HepG2 (cell line): Measurements from ENCODE around the gene FKBP8. TPM values are rescaled to one million over a fixed set of nuclear protein-coding genes. Genes with fewer than 3 reads are reported as not detected.

Experiments used
- ATAC-seq: fragments of 200-7000 bp; cut with Tn5 transposase; 3 replicates; pipeline ENCODE4 v1.9.1; 2020; ENCODE audit warnings: mild to moderate bottlenecking, moderate library complexity
- BruUV-seq: library from RNA; stranded (reverse); fragments of 400-500 nt; replicated peaks from 2 replicates; lab custom pipeline; 2021; lab: Mats Ljungman, UMichigan
- CTCF ChIA-PET: fragments of 300-600 bp; formaldehyde crosslinking; extraction: SDS; loops from one replicate; lab custom pipeline; 2021; ENCODE audit warnings: low total read pairs, inconsistent platforms, low intra/inter-chr PET ratio; lab: Yijun Ruan, JAX
- POLR2A ChIA-PET: fragments of 350-600 bp; sonication (Branson Sonifier 250); formaldehyde crosslinking; loops from one replicate; lab custom pipeline; 2020; ENCODE audit warnings: antibody characterized with exemption, inconsistent platforms; lab: Yijun Ruan, JAX
- DNase-seq: peaks from one replicate; pipeline ENCODE4 v3.0.0-alpha.2; 2015; ENCODE audit warnings: low spot score
- FAIRE-seq: peaks from 3 replicates; lab custom pipeline; 2011; peaks lifted over from hg19 to GRCh38; lab: Jason Lieb, UNC
- H2AFZ ChIP-seq: one replicate; pipeline ENCODE4 v1.6.1; 2011; ENCODE audit warnings: low read length, inconsistent platforms
- H3K27ac ChIP-seq: fragments of 300-600 bp; 3 replicates; pipeline ENCODE4 v1.8.0; 2011; ENCODE audit warnings: mixed run types, mild to moderate bottlenecking, mixed read lengths, low read length, inconsistent platforms; ENCODE audit not compliant: insufficient read depth; ENCODE audit errors: extremely low read length
- H3K27me3 ChIP-seq, 2 experiments: fragments of 200-600 bp in 1 of 2; 2 replicates in 1 of 2; 3 replicates in 1 of 2; pipeline versions ENCODE4 v1.6.0 to v1.8.0; 2011; ENCODE audit warnings: low read length in 2 of 2, mild to moderate bottlenecking in 2 of 2, moderate library complexity in 2 of 2, inconsistent platforms in 1 of 2; ENCODE audit not compliant: insufficient read depth in 2 of 2, control insufficient read depth in 1 of 2
- H3K36me3 ChIP-seq, 2 experiments: fragments of 200-600 bp in 1 of 2; replicated peaks in 1 of 2; 2 replicates in 1 of 2; 3 replicates in 1 of 2; pipeline versions ENCODE4 v1.5.1 to v1.8.0; 2011; ENCODE audit warnings: low read length in 2 of 2, inconsistent platforms in 1 of 2; ENCODE audit not compliant: insufficient read depth in 2 of 2, control insufficient read depth in 1 of 2
- H3K4me1 ChIP-seq: 2 replicates; pipeline ENCODE4 v1.5.1; 2012; ENCODE audit warnings: low read length, inconsistent platforms; ENCODE audit not compliant: insufficient read depth
- H3K4me2 ChIP-seq: 2 replicates; pipeline ENCODE4 v1.6.0; 2011; ENCODE audit warnings: low read depth, low read length, inconsistent platforms
- H3K4me3 ChIP-seq, 3 experiments: fragments of 200-600 bp in 1 of 3; sonication (generic), shearing (Covaris generic) in 1 of 3; replicated peaks in 1 of 3; 2 replicates each; pipeline ENCODE4 v1.5.1; 2011 to 2016; ENCODE audit warnings: low read length in 3 of 3, inconsistent platforms in 2 of 3, low read depth in 2 of 3, mild to moderate bottlenecking in 2 of 3, control low read depth in 1 of 3, mixed read lengths in 1 of 3; ENCODE audit not compliant: insufficient read depth in 1 of 3
- H3K79me2 ChIP-seq: one replicate; pipeline ENCODE4 v1.6.1; 2011; ENCODE audit warnings: low read length, inconsistent platforms; ENCODE audit not compliant: insufficient read depth
- H3K9ac ChIP-seq: 2 replicates; pipeline ENCODE4 v1.6.0; 2011; ENCODE audit warnings: mild to moderate bottlenecking, low read depth, low read length, inconsistent platforms; ENCODE audit not compliant: insufficient read depth
- H3K9me3 ChIP-seq: 2 replicates; pipeline ENCODE4 v1.5.1; 2012; ENCODE audit warnings: mild to moderate bottlenecking, low read length
- H4K20me1 ChIP-seq: 2 replicates; pipeline ENCODE4 v1.6.0; 2011; ENCODE audit warnings: inconsistent platforms, mild to moderate bottlenecking, low read length, moderate library complexity; ENCODE audit not compliant: insufficient read depth
- CREB1 ChIP-seq, 2 experiments: fragments of 450-650 bp in 1 of 2; IDR thresholded peaks; 2 replicates each; pipeline ENCODE4 v1.6.1; 2016 to 2017; ENCODE audit warnings: control low read depth in 1 of 2, mild to moderate bottlenecking in 1 of 2, missing compliant biosample characterization in 1 of 2, missing genetic modification characterization in 1 of 2
- EP300 ChIP-seq, 3 experiments: sonication (generic) in 1 of 3; formaldehyde crosslinking in 1 of 3; IDR thresholded peaks; 2 replicates each; pipeline versions ENCODE4 v1.5.1 to v1.6.1; 2011 to 2020; ENCODE audit warnings: low read depth in 2 of 3, low read length in 2 of 3, borderline replicate concordance in 1 of 3, improper control_type of control experiment in 1 of 3, mild to moderate bottlenecking in 1 of 3, missing genetic modification reagents in 1 of 3, moderate library complexity in 1 of 3
- IRF9 ChIP-seq: sonication (generic); formaldehyde crosslinking; IDR thresholded peaks from 2 replicates; pipeline ENCODE4 v1.8.0; 2022; ENCODE audit warnings: missing genetic modification reagents, mild to moderate bottlenecking, borderline replicate concordance
- MIER3 ChIP-seq: IDR thresholded peaks from 2 replicates; pipeline ENCODE4 v1.6.1; 2016; ENCODE audit warnings: missing compliant biosample characterization, borderline replicate concordance
- PHF20 ChIP-seq: sonication (generic); formaldehyde crosslinking; IDR thresholded peaks from 2 replicates; pipeline ENCODE4 v1.5.0; 2020; ENCODE audit warnings: mild to moderate bottlenecking, missing genetic modification reagents
- TAF1 ChIP-seq: sonication (generic); formaldehyde crosslinking; IDR thresholded peaks from 2 replicates; pipeline ENCODE4 v1.4.0; 2020; ENCODE audit warnings: missing genetic modification reagents
- TBP ChIP-seq: sonication (generic); formaldehyde crosslinking; IDR thresholded peaks from 2 replicates; pipeline ENCODE4 v1.5.0; 2020; ENCODE audit warnings: missing genetic modification reagents
- TCF12 ChIP-seq, 2 experiments: fragments of 450-650 bp in 1 of 2; sonication (generic) in 1 of 2; formaldehyde crosslinking in 1 of 2; IDR thresholded peaks; 2 replicates each; pipeline versions ENCODE4 v1.6.1 to v1.8.0; 2017 to 2022; ENCODE audit warnings: antibody characterized with exemption in 1 of 2, mild to moderate bottlenecking in 1 of 2, missing genetic modification reagents in 1 of 2, moderate library complexity in 1 of 2
- ZMAT3 ChIP-seq: sonication (generic); formaldehyde crosslinking; conservative IDR thresholded peaks from 2 replicates; pipeline ENCODE4 v1.7.0; 2021; ENCODE audit warnings: missing genetic modification reagents
- ZNF362 ChIP-seq: sonication (generic); formaldehyde crosslinking; IDR thresholded peaks from 2 replicates; pipeline ENCODE4 v1.4.0; 2020; ENCODE audit warnings: missing genetic modification reagents, mild to moderate bottlenecking, borderline replicate concordance
- ZNF878 ChIP-seq: sonication (generic); formaldehyde crosslinking; IDR thresholded peaks from 2 replicates; pipeline ENCODE4 v1.8.1; 2023; ENCODE audit warnings: mild to moderate bottlenecking, missing genetic modification reagents, moderate library complexity
- WGBS: methylation state at CpG from one replicate; pipeline ENCODE4 v1.1.6; 2017; ENCODE audit warnings: low lambda C conversion rate; 5-methylcytosine and 5-hydroxymethylcytosine counted together
- in situ Hi-C: cut with HindIII; loops from 2 replicates; pipeline ENCODE4 v1.10.0; 2017; ENCODE audit warnings: low pct_unique_long_range_greater_than_20kb; ENCODE audit not compliant: extremely low pct_ligation_motif_present
- intact Hi-C: fragments of 100-400 bp; cut with micrococcal nuclease; formaldehyde crosslinking; loops from one replicate; pipeline ENCODE4 v1.10.0; 2022; ENCODE audit not compliant: unreplicated experiment
- polyA plus RNA-seq, 8 experiments: library from polyadenylated mRNA; depleted of rRNA in 3 of 8; stranded (reverse) in 7 of 8; unstranded in 1 of 8; fragments of >200 nt; fragmentation: Illumina TruSeq in 4 of 8; extraction: Trizol in 4 of 8; gene quantifications; 2 replicates each; pipeline versions ENCODE4 v1.2.1 to v1.2.3, GENCODE V29; 2011 to 2016; ENCODE audit warnings: low read depth in 4 of 8, missing spikeins in 1 of 8, mixed read lengths in 1 of 8; ENCODE audit not compliant: insufficient read depth in 1 of 8
- total RNA-seq, 5 experiments: library from RNA; depleted of rRNA; stranded (reverse); fragments of >200 nt; fragmentation: Illumina TruSeq; extraction: Trizol; gene quantifications; 2 replicates each; pipeline ENCODE4 v1.2.3, GENCODE V29; 2016; ENCODE audit warnings: low read depth in 1 of 5
- TF ChIP-seq, protein P1 (sequence below): IDR thresholded peaks from 2 replicates; pipeline ENCODE4 v1.6.1; 2016; ENCODE audit warnings: low read depth, borderline replicate concordance
- TF ChIP-seq, protein P2 (sequence below): IDR thresholded peaks from 2 replicates; pipeline ENCODE4 v1.6.1; 2016; ENCODE audit warnings: mild to moderate bottlenecking
- TF ChIP-seq, protein P3 (sequence below): IDR thresholded peaks from 2 replicates; pipeline ENCODE4 v1.6.1; 2016; ENCODE audit warnings: missing biosample characterization, missing genetic modification reagents, low read depth

FKBP8 gene
- total and polyA plus RNA-seq, 2 of the 13 experiments (the other 11 are each of a cell fraction or from before 2014, with no cell fraction given): 81.7 to 93.9 TPM

GRCh38 chr19:18519962-18520847, 23.2 kb downstream of the FKBP8 start:
- intact Hi-C loops (loop anchor here (5.0 to 10.0 kb wide), 2 partner anchors 33 to 235 kb away; partner anchors contain the start of gene JUND), in situ Hi-C loops (loop anchor here (10.0 kb wide), 1 partner anchor 45 kb away; no protein-coding TSS in a partner anchor)
- CTCF ChIA-PET: interaction anchor here (0.8 to 1.7 kb wide), 4 partner anchors 32 to 115 kb away, joined by 3 to 4 read pairs (median 3); no protein-coding TSS in a partner anchor
- DNase-seq: peak; percentile 95
- H3K4me1 ChIP-seq: peaks cover 71% of the 10 kb centered on the region
- H3K79me2 ChIP-seq: peaks cover 62% of the 10 kb centered on the region
- H4K20me1 ChIP-seq: peaks cover 14% of the 10 kb centered on the region; the same call in 1 of the 2 replicates
- H2AFZ ChIP-seq: no peak overlapping the region
- no peaks in the 10 kb centered on the region for H3K9me3 ChIP-seq
- no peaks in the 10 kb centered on the region; a peak in 1 of 5 replicates for H3K27me3 ChIP-seq
- H3K36me3 ChIP-seq: no peaks in the 10 kb centered on the region
- peak overlapping the region; percentile 95 to 100 (median 96) for H3K4me3 ChIP-seq
- peak overlapping the region; percentile 94 for H3K4me2 ChIP-seq
- H3K9ac ChIP-seq: peak overlapping the region; percentile 99
- peak; percentile 52 for ATAC-seq
- peak overlapping the region; percentile 94 for H3K27ac ChIP-seq
- WGBS: 0% methylated on average over 19 of the region's 22 CpGs
- peak; percentile 94 for FAIRE-seq
- BruUV-seq: no TSS peak
- POLR2A ChIA-PET: interaction anchor here (0.5 to 4.2 kb wide), 20 partner anchors 10 to 335 kb away, joined by 3 to 37 read pairs (median 4); partner anchors contain the start of genes GDF15, KXD1, REX1BD and UBA52
- TF ChIP-seq TAF1 (CRISPR knock-in tag): peak; percentile 23; the same call in 1 of the 2 replicates
- no peak for TF ChIP-seq TBP
- TF ChIP-seq IRF9: peak; percentile 68; the same call in 1 of the 2 replicates
- 0 out of 4 replicates have a peak, but pooled peaks have one; percentile 23 to 40 for TF ChIP-seq EP300 (IDR thresholded peaks at IDR 0.05; ENCODE audit: low read depth in 2 of 2, low read length in 2 of 2)
- TF ChIP-seq EP300 (CRISPR knock-in tag; IDR thresholded peaks at IDR 0.05; ENCODE audit: borderline replicate concordance): 0 out of 2 replicates have a peak, but pooled peaks have one; percentile 15
- TF ChIP-seq PHF20 (CRISPR knock-in tag): 0 out of 2 replicates have a peak, but pooled peaks have one; percentile 1
- TF ChIP-seq, protein P1, sequence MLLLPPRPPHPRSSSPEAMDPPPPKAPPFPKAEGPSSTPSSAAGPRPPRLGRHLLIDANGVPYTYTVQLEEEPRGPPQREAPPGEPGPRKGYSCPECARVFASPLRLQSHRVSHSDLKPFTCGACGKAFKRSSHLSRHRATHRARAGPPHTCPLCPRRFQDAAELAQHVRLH (CRISPR knock-in tag): peak; percentile 54; the same call in 1 of the 2 replicates
- TF ChIP-seq ZNF878 (CRISPR knock-in tag): 0 out of 2 replicates have a peak, but pooled peaks have one; percentile 79
- peak; percentile 68; the same call in 1 of the 2 replicates for TF ChIP-seq ZNF362 (CRISPR knock-in tag)
- TF ChIP-seq TCF12 (IDR thresholded peaks at IDR 0.05): no peak
- 0 out of 2 replicates have a peak, but pooled peaks have one; percentile 64 for TF ChIP-seq TCF12 (CRISPR knock-in tag; IDR thresholded peaks at IDR 0.05)
- TF ChIP-seq ZMAT3 (CRISPR knock-in tag): 0 out of 2 replicates have a peak, but pooled peaks have one; percentile 31
- TF ChIP-seq, protein P2, sequence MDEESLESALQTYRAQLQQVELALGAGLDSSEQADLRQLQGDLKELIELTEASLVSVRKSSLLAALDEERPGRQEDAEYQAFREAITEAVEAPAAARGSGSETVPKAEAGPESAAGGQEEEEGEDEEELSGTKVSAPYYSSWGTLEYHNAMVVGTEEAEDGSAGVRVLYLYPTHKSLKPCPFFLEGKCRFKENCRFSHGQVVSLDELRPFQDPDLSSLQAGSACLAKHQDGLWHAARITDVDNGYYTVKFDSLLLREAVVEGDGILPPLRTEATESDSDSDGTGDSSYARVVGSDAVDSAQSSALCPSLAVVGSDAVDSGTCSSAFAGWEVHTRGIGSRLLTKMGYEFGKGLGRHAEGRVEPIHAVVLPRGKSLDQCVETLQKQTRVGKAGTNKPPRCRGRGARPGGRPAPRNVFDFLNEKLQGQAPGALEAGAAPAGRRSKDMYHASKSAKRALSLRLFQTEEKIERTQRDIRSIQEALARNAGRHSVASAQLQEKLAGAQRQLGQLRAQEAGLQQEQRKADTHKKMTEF (CRISPR knock-in tag): peak; percentile 66
- TF ChIP-seq CREB1 (IDR thresholded peaks at IDR 0.05): peak; percentile 56; the same call in 1 of the 2 replicates
- peak; percentile 75 for TF ChIP-seq CREB1 (CRISPR knock-in tag; IDR thresholded peaks at IDR 0.05)
- TF ChIP-seq MIER3: peak; percentile 53; the same call in 1 of the 2 replicates
- TF ChIP-seq, protein P3, sequence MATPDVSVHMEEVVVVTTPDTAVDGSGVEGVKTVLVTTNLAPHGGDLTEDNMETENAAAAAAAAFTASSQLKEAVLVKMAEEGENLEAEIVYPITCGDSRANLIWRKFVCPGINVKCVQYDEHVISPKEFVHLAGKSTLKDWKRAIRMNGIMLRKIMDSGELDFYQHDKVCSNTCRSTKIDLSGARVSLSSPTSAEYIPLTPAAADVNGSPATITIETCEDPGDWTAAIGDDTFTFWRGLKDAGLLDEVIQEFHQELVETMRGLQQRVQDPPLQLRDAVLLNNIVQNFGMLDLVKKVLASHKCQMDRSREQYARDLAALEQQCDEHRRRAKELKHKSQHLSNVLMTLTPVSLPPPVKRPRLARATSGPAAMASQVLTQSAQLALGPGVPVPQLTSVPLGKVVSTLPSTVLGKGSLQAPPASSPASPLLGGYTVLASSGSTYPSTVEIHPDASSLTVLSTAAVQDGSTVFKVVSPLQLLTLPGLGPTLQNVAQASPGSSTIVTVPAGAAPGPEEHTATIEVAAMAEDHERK (CRISPR knock-in tag): no peak
